GM10266 (cell line): ENCODE results near the gene PRRX1.

Source experiments
- DNase-seq: peaks from one replicate; pipeline ENCODE4 v3.0.0; 2012; ENCODE audit errors: extremely low spot score
- TF ChIP-seq, protein P1 (sequence below): IDR thresholded peaks from 2 replicates; pipeline ENCODE4 v1.5.1; 2012; ENCODE audit warnings: mild to moderate bottlenecking, low read depth; ENCODE audit not compliant: control insufficient read depth, insufficient read depth; ENCODE audit errors: missing control alignments

The PRRX1 gene

DNA sequence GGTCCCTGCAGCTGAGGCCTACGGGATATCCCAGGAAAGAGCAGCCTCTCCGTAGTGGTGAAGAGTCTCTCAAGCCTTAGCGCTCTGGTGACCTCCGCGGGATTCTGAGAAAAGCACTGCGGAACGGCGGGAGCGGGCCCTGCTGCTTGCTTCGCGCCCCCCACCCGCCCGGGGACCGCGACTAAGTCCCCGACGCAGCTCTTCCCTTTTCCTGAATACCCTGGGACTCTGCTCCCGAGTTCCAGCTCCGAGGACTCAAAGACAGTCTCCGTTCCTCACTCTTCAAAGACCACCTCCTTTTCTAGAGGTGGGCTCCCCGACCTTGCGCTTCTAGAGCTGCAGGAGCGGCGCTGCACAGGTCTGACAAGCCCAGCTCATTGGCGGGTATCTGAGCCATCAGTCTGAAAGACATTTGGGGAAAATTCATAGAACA is 3.6 kb upstream of the PRRX1 start:
- DNase-seq, result no peak

DNA sequence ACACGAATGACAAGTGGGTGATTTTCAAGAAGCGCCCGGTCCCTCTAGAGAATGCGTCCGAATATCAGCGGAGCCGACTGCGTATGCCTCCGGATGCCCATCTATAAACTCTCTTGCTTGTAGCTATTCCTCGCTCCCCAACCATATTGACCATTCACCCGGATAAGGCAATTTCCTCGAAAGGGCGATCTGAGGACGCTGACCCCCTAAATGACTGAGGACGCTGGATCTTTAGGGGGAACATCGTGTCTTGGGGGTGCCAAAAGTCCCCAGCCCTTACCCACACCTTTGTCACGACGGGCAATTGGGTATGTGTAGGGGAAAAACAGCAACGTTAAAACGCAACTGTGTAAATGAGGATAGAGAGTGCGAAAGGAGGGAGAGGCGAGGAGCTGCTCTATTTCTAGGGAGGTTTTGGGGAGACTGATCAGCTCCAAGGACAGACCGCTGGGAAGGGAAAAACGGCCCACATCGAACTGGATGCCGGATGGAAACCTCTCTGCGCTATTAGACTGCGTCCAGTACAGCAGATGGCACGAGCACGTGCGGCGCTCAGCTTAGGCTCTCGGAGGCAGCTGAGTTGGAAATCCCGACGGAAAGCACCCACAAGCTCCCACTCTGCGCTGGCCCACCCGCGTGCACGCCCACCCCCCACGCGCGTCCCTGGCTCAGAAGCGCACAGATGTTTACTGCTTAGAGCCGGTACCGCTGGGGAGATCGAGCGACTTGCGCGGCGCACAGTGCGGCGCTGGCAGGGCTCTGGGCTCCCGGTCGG is 2.9 kb upstream of the PRRX1 start:
- TF ChIP-seq, protein P1, sequence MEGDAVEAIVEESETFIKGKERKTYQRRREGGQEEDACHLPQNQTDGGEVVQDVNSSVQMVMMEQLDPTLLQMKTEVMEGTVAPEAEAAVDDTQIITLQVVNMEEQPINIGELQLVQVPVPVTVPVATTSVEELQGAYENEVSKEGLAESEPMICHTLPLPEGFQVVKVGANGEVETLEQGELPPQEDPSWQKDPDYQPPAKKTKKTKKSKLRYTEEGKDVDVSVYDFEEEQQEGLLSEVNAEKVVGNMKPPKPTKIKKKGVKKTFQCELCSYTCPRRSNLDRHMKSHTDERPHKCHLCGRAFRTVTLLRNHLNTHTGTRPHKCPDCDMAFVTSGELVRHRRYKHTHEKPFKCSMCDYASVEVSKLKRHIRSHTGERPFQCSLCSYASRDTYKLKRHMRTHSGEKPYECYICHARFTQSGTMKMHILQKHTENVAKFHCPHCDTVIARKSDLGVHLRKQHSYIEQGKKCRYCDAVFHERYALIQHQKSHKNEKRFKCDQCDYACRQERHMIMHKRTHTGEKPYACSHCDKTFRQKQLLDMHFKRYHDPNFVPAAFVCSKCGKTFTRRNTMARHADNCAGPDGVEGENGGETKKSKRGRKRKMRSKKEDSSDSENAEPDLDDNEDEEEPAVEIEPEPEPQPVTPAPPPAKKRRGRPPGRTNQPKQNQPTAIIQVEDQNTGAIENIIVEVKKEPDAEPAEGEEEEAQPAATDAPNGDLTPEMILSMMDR, result no peak
- DNase-seq, result no peak

More for the DNA sequence above, 3.6 kb upstream of the PRRX1 start:
- TF ChIP-seq, protein P1, result no peak

DNA sequence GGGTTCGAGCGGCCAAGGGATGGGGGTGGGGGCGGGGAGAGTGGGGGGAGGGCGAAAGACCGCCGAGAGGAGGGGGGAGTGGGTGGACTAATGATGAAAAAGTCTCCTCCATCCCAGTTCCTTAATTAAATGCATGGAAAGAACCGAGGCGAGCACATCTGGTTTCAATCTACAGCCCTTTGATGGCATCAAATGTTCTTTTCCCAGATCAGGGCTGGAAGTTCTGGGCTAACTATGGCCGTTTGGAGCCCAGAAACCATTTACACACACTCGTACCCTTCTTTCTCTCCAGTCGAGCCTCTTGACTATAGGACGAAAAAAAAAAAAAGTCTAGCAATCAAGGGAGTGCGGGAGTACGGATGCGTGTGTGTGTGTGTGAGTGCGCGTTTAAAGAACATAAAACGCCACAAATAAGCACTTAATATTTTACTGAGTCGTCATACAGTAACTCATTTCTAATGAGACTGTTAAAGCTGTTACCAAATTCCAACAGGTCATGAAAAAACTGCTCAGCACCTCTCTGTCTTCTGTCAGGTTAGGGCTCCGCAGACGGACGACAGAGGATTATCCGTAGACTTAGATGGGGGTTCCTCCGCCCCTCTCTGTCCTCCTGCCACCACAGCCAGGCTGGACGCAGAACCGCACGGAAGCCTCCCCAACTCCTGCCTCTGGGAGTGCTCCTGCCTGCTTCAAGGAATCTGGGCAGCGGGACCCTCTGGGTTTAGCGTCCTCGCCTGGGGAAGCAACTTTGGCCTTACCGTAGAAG is 2.1 kb upstream of the PRRX1 start:
- TF ChIP-seq, protein P1, result no peak
- DNase-seq, result no peak

DNA sequence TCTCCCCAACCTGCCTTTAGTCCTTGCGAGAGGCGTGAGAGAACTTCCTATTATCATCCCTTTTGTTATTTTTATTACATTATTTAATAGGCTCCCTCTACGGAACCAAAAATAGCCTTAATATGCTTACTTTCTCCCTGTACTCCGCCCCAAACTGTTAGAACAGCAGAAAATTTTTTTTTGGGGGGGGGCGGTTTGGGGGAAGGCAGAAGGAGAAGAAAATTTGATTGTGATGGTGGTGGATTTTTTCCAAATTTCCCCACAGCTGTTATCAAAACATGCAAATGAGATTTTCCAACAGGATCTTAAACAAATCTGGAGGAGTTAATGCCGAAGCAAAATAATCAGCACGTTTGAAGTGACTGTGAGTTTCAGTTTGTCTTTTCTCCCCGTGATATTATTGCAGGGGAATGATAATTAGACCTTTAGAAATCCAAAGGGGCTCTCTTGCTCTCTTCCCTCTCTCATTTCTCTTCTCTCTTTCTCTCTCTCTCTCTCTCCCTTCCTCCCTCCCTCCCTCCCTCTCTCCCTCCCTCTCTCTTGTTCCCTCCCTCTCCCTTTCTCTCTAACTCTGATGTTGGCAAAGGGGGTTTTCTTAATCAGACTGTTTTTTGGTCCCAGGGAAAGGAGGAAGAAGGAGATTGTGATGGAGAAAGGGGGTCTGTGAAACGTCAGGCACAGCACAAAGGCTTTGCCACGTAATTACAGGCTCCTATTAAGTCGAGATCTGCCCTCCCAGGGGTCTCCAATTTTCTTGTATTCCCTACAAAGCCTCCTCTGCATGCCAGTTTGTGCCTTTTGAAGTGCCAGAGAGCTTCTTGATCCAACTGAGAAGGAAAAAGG is 1.1 kb upstream of the PRRX1 start:
- DNase-seq, result no peak
- TF ChIP-seq, protein P1, result no peak

DNA sequence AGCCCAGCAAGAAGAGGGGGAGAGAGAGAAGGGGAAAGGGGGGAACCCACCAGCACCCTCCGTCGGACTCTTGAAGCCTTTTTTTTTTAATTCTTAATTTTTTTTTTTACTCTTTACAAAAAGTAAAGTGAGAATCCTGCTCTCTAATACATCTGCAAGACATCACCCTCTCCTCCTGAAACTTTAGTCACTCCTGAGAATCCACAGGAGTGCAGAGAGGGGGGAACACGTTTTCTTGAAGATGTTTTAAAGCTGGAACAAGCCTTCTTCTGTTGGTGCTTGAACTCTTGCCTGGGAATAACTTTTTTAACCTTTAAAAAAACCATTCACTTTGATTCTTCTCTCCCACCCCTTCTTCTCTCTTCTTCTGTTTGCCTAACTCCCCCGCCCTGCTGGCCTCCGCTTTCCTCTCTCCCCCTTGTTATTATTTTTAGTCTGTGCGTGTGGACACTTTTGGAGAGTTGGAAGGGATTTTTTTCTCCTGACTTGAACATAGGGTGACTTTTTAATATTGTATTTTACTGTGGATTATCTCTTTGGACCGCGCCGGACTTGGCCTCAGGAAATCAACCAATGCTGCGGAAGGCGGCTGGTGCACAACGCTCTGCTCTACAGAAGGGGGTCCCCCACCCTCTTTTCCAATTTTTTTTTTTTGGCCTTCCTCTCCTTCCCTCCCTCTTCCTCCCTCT is 383 bp upstream of the PRRX1 start:
- TF ChIP-seq, protein P1, result no peak
- DNase-seq, result no peak

DNA sequence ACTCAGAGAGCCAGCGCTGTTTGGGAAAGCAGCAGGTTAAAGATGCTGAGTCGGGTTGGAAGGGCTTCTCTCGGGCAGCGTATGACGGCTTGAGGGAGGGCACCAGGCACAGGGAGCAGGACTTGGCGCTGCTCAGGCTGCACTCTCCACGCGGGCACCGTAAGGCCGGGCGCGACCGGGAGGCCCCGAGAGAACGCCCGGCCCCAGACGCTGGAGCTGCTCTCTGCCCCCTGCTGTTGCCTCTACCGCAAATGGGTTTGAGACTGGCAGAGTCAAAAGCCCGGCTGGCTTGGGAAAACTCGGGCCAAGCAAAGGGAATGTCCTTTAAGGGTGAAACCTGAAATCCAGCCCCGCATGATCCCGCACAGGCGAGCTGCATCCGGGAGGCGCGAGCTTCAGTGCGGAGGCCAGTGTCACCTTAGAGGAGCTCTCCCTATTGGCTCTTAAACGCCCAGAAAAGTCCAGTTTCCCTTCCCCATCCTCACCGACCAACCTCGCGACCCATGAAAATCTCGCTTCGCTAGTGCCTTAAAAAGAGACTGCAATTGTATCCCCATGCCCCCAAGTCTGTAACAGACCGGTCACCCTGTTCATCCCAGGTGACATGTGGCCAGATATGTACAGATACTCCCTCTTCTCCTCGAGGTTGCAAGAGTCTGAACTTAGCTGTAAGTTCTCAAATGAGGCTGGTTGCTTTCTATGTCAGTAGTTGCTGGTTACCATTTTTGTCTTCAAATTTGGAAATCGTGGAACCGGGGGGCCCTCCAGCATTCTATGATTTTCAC is 1.1 kb downstream of the PRRX1 start:
- TF ChIP-seq, protein P1, result no peak

More for the DNA sequence above, 1.1 kb downstream of the PRRX1 start:
- no peak for DNase-seq
